ENCODE data around the gene VARS2.

DNA sequence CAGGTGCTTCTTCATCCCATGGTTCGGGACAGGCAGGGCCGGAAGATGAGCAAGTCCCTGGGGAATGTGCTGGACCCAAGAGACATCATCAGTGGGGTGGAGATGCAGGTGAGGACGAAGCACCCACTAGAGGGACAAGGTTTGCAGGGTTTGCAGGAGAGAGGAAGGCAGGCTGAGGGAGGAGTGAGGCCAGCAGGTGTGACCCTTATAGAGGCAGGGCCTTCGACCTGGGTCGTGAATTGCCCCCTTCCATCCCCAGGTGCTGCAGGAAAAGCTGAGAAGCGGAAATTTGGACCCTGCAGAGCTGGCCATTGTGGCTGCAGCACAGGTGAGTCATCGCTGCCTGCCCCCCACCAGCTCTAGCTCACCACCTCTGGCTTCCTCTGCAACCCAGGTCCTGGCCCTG, 8.4 kb downstream of the VARS2 start:
- TF ChIP-seq CTCF (IDR thresholded peaks at IDR 0.05) = no peak
- no peak for TF ChIP-seq POLR2A (IDR thresholded peaks at IDR 0.05)
